ENCODE measurements around the gene PRDM16. TPM values are rescaled to one million over a fixed set of nuclear protein-coding genes. Genes with fewer than 3 reads are reported as not detected.

The PRDM16 gene
- polyA plus RNA-seq, 1 of the 3 experiments (the other 2 are of a cell fraction) = not detected

DNA sequence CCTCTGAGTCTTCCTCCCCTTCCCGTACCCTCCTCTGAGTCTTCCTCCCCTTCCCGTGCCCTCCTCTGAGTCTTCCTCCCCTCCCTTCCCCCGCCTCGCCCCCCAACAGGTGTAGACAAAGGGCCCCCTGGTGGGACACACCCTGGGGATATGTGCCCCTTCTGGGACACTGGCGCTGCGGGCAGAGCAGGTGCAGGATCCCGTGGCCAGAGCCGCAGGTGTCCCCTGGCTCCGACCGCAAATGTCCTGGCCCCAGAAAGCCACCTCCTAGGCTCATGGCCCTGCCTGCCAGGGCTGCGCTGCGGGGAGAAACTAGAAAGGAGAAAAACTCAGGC is 334.0 kb downstream of the PRDM16 start:
- Histone ChIP-seq H3K79me2 (ENCODE audit: insufficient read depth) (no peaks in the 10 kb centered on the region), H3K27ac (ENCODE audit: low read depth in 2 of 2, low read length in 1 of 2) (no peak overlapping the region), H3K4me2 (no peak overlapping the region), H3K4me1 (ENCODE audit: control insufficient read depth in 1 of 2, insufficient read depth in 2 of 2, low read depth in 1 of 2, low read length in 1 of 2) (no peaks in the 10 kb centered on the region), H3K9ac (no peak overlapping the region), H3K4me3 (ENCODE audit: low read depth in 2 of 2, low read length in 1 of 2) (no peak overlapping the region), H3K9me3 (no peaks in the 10 kb centered on the region), H3K27me3 (ENCODE audit: insufficient read depth) (peaks cover 21% of the 10 kb centered on the region; the same call in 1 of the 2 replicates), H4K20me1 (ENCODE audit: insufficient read depth) (no peaks in the 10 kb centered on the region), H2AFZ (ENCODE audit: low read depth) (no peak overlapping the region), H3F3A (replicated peaks; ENCODE audit: insufficient read depth) (no peaks in the 10 kb centered on the region), H3K9me2 (no peaks in the 10 kb centered on the region), H3K36me3 (replicated peaks in 1 of 2; ENCODE audit: control insufficient read depth in 1 of 2, insufficient read depth in 2 of 2, low read length in 1 of 2) (no peaks in the 10 kb centered on the region)
- POLR2A ChIA-PET = no interaction called here
- TF ChIP-seq RCOR1 (IDR thresholded peaks at IDR 0.05; ENCODE audit: low read length) (no peak), GABPA (IDR thresholded peaks at IDR 0.05; ENCODE audit: low read depth) (no peak), FOXJ3 (CRISPR knock-in tag; IDR thresholded peaks at IDR 0.05) (no peak), NRF1 (IDR thresholded peaks at IDR 0.05; ENCODE audit: low read depth, low read length) (no peak), TEAD4 (IDR thresholded peaks at IDR 0.05; ENCODE audit: borderline replicate concordance, insufficient read depth) (no peak), ELF1 (IDR thresholded peaks at IDR 0.05) (no peak), SIN3A (IDR thresholded peaks at IDR 0.05; ENCODE audit: borderline replicate concordance, low read depth, low read length) (no peak), EZH2phosphoT487 (IDR thresholded peaks at IDR 0.05; ENCODE audit: borderline replicate concordance, low read depth) (no peak), MEF2A (IDR thresholded peaks at IDR 0.05; ENCODE audit: borderline replicate concordance, low read depth) (no peak), EP300 (IDR thresholded peaks at IDR 0.05; ENCODE audit: borderline replicate concordance in 1 of 2, low read depth in 1 of 2, low read length in 1 of 2) (no peak), MXI1 (IDR thresholded peaks at IDR 0.05; ENCODE audit: low read depth, low read length) (no peak), GATA2 (CRISPR knock-in tag; IDR thresholded peaks at IDR 0.05) (no peak), FOSL2 (IDR thresholded peaks at IDR 0.05; ENCODE audit: borderline replicate concordance, low read depth) (no peak), SMC3 (IDR thresholded peaks at IDR 0.05; ENCODE audit: low read depth, low read length) (no peak)
- TF ChIP-seq, protein P1, sequence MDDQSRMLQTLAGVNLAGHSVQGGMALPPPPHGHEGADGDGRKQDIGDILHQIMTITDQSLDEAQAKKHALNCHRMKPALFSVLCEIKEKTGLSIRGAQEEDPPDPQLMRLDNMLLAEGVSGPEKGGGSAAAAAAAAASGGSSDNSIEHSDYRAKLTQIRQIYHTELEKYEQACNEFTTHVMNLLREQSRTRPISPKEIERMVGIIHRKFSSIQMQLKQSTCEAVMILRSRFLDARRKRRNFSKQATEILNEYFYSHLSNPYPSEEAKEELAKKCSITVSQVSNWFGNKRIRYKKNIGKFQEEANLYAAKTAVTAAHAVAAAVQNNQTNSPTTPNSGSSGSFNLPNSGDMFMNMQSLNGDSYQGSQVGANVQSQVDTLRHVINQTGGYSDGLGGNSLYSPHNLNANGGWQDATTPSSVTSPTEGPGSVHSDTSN (IDR thresholded peaks at IDR 0.05) = no peak
- TF ChIP-seq, protein P2, sequence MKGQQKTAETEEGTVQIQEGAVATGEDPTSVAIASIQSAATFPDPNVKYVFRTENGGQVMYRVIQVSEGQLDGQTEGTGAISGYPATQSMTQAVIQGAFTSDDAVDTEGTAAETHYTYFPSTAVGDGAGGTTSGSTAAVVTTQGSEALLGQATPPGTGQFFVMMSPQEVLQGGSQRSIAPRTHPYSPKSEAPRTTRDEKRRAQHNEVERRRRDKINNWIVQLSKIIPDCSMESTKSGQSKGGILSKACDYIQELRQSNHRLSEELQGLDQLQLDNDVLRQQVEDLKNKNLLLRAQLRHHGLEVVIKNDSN (IDR thresholded peaks at IDR 0.05; ENCODE audit: borderline replicate concordance, low read depth) = no peak
- TF ChIP-seq, protein P3, sequence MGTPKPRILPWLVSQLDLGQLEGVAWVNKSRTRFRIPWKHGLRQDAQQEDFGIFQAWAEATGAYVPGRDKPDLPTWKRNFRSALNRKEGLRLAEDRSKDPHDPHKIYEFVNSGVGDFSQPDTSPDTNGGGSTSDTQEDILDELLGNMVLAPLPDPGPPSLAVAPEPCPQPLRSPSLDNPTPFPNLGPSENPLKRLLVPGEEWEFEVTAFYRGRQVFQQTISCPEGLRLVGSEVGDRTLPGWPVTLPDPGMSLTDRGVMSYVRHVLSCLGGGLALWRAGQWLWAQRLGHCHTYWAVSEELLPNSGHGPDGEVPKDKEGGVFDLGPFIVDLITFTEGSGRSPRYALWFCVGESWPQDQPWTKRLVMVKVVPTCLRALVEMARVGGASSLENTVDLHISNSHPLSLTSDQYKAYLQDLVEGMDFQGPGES (IDR thresholded peaks at IDR 0.05; ENCODE audit: low read depth, low read length) = no peak
- TF ChIP-seq, protein P4, sequence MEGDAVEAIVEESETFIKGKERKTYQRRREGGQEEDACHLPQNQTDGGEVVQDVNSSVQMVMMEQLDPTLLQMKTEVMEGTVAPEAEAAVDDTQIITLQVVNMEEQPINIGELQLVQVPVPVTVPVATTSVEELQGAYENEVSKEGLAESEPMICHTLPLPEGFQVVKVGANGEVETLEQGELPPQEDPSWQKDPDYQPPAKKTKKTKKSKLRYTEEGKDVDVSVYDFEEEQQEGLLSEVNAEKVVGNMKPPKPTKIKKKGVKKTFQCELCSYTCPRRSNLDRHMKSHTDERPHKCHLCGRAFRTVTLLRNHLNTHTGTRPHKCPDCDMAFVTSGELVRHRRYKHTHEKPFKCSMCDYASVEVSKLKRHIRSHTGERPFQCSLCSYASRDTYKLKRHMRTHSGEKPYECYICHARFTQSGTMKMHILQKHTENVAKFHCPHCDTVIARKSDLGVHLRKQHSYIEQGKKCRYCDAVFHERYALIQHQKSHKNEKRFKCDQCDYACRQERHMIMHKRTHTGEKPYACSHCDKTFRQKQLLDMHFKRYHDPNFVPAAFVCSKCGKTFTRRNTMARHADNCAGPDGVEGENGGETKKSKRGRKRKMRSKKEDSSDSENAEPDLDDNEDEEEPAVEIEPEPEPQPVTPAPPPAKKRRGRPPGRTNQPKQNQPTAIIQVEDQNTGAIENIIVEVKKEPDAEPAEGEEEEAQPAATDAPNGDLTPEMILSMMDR (IDR thresholded peaks at IDR 0.05) = no peak
- TF ChIP-seq, protein P5, sequence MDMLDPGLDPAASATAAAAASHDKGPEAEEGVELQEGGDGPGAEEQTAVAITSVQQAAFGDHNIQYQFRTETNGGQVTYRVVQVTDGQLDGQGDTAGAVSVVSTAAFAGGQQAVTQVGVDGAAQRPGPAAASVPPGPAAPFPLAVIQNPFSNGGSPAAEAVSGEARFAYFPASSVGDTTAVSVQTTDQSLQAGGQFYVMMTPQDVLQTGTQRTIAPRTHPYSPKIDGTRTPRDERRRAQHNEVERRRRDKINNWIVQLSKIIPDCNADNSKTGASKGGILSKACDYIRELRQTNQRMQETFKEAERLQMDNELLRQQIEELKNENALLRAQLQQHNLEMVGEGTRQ (IDR thresholded peaks at IDR 0.05; ENCODE audit: borderline replicate concordance, low read depth, low read length) = no peak
- CTCF ChIA-PET = interaction anchor here (1.1 kb wide), 1 partner anchor 25 kb away, joined by 3 read pairs; no protein-coding TSS in a partner anchor
- DNase-seq = no peak
- 27% methylated on average over 4 of the region's 12 CpGs for WGBS (ENCODE audit: low lambda C conversion rate)

Measured in SK-N-SH (cell line).